Activated CD8-positive, alpha-beta T cell treated with anti-CD3 and anti-CD28 coated beads for 36 hours (primary cell): ENCODE results near the gene CLPTM1L. TPM values are rescaled to one million over a fixed set of nuclear protein-coding genes. Genes with fewer than 3 reads are reported as not detected.

Source experiments
- ATAC-seq: fragments of 200-7000 bp; cut with Tn5 transposase; one replicate; pipeline ENCODE4 v1.10.0; 2021; ENCODE audit warnings: mild to moderate bottlenecking, moderate library complexity
- CTCF ChIA-PET: fragments of 350-600 bp; sonication (Branson Sonifier 250); formaldehyde crosslinking; loops from one replicate; lab custom pipeline; 2021; ENCODE audit warnings: antibody characterized with exemption; lab: Charles Lee
- POLR2A ChIA-PET: fragments of 350-600 bp; sonication (Branson Sonifier 250); formaldehyde crosslinking; loops from one replicate; lab custom pipeline; 2021; ENCODE audit warnings: antibody characterized with exemption; lab: Charles Lee
- DNase-seq: peaks from one replicate; pipeline ENCODE4 v3.0.0-alpha.2; 2020
- H3K27ac Mint-ChIP-seq: one replicate; pipeline ENCODE4 v1.8.0; 2021; ENCODE audit warnings: mild to moderate bottlenecking, mixed read lengths
- H3K27me3 Mint-ChIP-seq: one replicate; pipeline ENCODE4 v1.8.0; 2021; ENCODE audit warnings: mixed read lengths
- H3K36me3 Mint-ChIP-seq: one replicate; pipeline ENCODE4 v1.8.0; 2021; ENCODE audit warnings: low read depth, mixed read lengths
- H3K4me1 Mint-ChIP-seq: one replicate; pipeline ENCODE4 v1.8.0; 2021; ENCODE audit warnings: low read depth, mixed read lengths
- H3K4me3 Mint-ChIP-seq: one replicate; pipeline ENCODE4 v1.8.0; 2021; ENCODE audit warnings: mild to moderate bottlenecking, moderate library complexity, mixed read lengths
- H3K9me3 Mint-ChIP-seq: one replicate; pipeline ENCODE4 v1.8.0; 2021; ENCODE audit warnings: mixed read lengths
- intact Hi-C: fragments of 100-400 bp; cut with micrococcal nuclease; formaldehyde crosslinking; loops from one replicate; pipeline ENCODE4 v1.10.0; 2022
- microRNA-seq: library from miRNA; unstranded; fragments of <30 nt; microRNA quantifications from one replicate; pipeline ENCODE4 v1.2.0, GENCODE V29; 2022; ENCODE audit warnings: borderline microRNAs expressed, borderline replicate concordance
- total RNA-seq, 2 experiments: library from RNA; stranded (reverse); gene quantifications; one replicate each; pipeline ENCODE4 v1.2.3, GENCODE V29; 2021
- TF ChIP-seq, protein P1 (sequence below): fragments of 200-600 bp; IDR thresholded peaks from one replicate; pipeline ENCODE4 v1.8.0; 2022; ENCODE audit warnings: antibody characterized with exemption, mild to moderate bottlenecking

Gene CLPTM1L
- total RNA-seq, 2 experiments from 2014 or later: 51.4 to 56.2 TPM

DNA sequence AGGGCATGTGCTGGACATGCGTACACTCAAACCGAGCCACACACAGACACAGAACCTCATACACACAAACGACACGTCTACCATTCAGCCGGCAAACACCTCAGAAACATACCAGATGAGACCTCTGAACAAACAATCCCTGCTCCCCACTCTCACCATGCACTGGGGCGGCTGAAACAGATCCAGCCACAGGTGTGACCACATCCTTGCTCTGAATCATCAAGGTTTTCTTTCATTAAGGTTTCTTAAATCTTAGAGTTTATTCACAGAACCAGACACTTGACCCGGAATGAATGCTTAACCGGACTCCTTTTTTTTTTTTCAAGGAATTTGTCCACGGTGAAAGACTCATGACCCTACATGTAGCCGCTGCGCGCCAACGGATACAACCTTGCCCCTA lies 76.2 kb downstream of the CLPTM1L start:
- TF ChIP-seq, protein P1, sequence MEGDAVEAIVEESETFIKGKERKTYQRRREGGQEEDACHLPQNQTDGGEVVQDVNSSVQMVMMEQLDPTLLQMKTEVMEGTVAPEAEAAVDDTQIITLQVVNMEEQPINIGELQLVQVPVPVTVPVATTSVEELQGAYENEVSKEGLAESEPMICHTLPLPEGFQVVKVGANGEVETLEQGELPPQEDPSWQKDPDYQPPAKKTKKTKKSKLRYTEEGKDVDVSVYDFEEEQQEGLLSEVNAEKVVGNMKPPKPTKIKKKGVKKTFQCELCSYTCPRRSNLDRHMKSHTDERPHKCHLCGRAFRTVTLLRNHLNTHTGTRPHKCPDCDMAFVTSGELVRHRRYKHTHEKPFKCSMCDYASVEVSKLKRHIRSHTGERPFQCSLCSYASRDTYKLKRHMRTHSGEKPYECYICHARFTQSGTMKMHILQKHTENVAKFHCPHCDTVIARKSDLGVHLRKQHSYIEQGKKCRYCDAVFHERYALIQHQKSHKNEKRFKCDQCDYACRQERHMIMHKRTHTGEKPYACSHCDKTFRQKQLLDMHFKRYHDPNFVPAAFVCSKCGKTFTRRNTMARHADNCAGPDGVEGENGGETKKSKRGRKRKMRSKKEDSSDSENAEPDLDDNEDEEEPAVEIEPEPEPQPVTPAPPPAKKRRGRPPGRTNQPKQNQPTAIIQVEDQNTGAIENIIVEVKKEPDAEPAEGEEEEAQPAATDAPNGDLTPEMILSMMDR: no peak
- ATAC-seq (peak; percentile 98), DNase-seq (peak; percentile 81)
- Mint-ChIP-seq H3K27ac (no peak overlapping the region), H3K36me3 (peaks cover 18% of the 10 kb centered on the region), H3K4me3 (no peak overlapping the region), H3K4me1 (peaks cover 11% of the 10 kb centered on the region), H3K27me3 (no peaks in the 10 kb centered on the region), H3K9me3 (no peaks in the 10 kb centered on the region)
- ChIA-PET POLR2A (no interaction called here), CTCF (no interaction called here)
- intact Hi-C loops: no loop called here

DNA sequence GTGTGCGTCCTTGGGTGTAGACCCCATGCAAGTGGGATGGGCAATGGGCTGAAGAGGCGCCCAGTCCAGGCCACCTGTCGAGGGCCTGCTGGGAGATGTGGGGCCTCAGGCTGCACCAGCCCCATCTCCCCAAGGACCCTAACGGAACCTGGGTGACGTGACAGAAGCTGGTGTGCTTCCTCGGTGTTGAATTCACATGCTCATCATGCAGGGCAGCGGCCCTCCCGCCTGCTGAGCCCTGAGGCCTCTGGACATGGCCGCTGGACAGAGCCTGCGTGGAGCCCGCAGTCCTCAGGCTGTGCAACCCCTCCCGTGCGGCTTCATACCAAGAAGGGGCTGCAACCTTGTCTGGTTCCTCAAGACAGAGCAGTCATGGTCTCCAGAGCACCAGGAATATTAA lies 76.8 kb downstream of the CLPTM1L start:
- ChIA-PET CTCF (no interaction called here), POLR2A (no interaction called here)
- peaks cover 11% of the 10 kb centered on the region for H3K4me1 Mint-ChIP-seq
- no peak overlapping the region for H3K4me3 Mint-ChIP-seq
- TF ChIP-seq, protein P1: no peak
- intact Hi-C loops: no loop called here
- no peak overlapping the region for H3K27ac Mint-ChIP-seq
- DNase-seq (no peak), ATAC-seq (no peak)
- no peaks in the 10 kb centered on the region for H3K27me3 Mint-ChIP-seq
- H3K9me3 Mint-ChIP-seq: no peaks in the 10 kb centered on the region
- H3K36me3 Mint-ChIP-seq: peaks cover 20% of the 10 kb centered on the region

Small RNA genes lying within 50 kb of the gene (microRNA-seq; reads per million reads assigned to microRNA genes)
- not detected for gene MIR4457

Other genes starting within 250 kb of the CLPTM1L start
- 10 to 100 TPM; 21.6 to 24.8 TPM for gene SLC12A7, start 233.0 kb downstream of the CLPTM1L start, total RNA-seq
- not detected for gene SLC6A19, start 143.5 kb downstream of the CLPTM1L start, total RNA-seq
- gene SLC6A18, start 119.7 kb downstream of the CLPTM1L start, total RNA-seq: not detected
- 10 to 100 TPM; 12.5 to 12.7 TPM for gene TERT, start 50.0 kb downstream of the CLPTM1L start, total RNA-seq
- not detected for gene SLC6A3, start 100.3 kb upstream of the CLPTM1L start, total RNA-seq
- gene LPCAT1, start 178.9 kb upstream of the CLPTM1L start, total RNA-seq: 10 to 100 TPM; 37.2 to 43.6 TPM